HG02571 (cell line): ENCODE measurements around the gene TAS2R14.

Experiments used
- ATAC-seq: cut with Tn5 transposase; IDR thresholded peaks from one replicate; pipeline ENCODE4 v1.9.1; 2021; ENCODE audit warnings: mild to moderate bottlenecking, moderate library complexity; ENCODE audit not compliant: unreplicated experiment

The TAS2R14 gene

GRCh38 chr12:10909462-10909861 lies 29.6 kb downstream of the TAS2R14 start, which contains the start of gene TAS2R13:
Gene TAS2R13, minus strand, starts transcription at chr12:10909562. Its CDS starts 264 bp downstream, at chr12:10909298.
- ATAC-seq = no peak

GRCh38 chr12:10904686-10905085 lies 34.4 kb downstream of the TAS2R14 start:
- ATAC-seq = no peak

GRCh38 chr12:10901427-10901826 lies 37.6 kb downstream of the TAS2R14 start:
- ATAC-seq = no peak

GRCh38 chr12:10900972-10901371 lies 38.1 kb downstream of the TAS2R14 start:
- ATAC-seq = no peak

- ATAC-seq = no peak
These were observed 38.5 kb downstream of the TAS2R14 start for GRCh38 chr12:10900530-10900929.

- no peak for ATAC-seq
These were observed 42.2 kb downstream of the TAS2R14 start for GRCh38 chr12:10896854-10897253.

- ATAC-seq = no peak
These were observed 47.1 kb downstream of the TAS2R14 start for GRCh38 chr12:10891937-10892336.

GRCh38 chr12:10889226-10889625 lies 49.8 kb downstream of the TAS2R14 start:
- no peak for ATAC-seq
